GM23338 (cell line): ENCODE results near the gene PLD2.

ENCODE experiments used
- CREB1 ChIP-seq: fragments of 250-450 bp; sonication (Bioruptor Pico); IDR thresholded peaks from 2 replicates; pipeline ENCODE4 v1.5.0; 2020; ENCODE audit warnings: low read depth, mild to moderate bottlenecking, moderate library complexity
- CTCF ChIP-seq, 2 experiments: fragments of 200-600 bp in 1 of 2; sonication (generic) in 1 of 2; conservative IDR thresholded peaks; 2 replicates each; pipeline versions ENCODE4 v1.5.1 to v1.6.1; 2016 to 2017; ENCODE audit warnings: antibody characterized with exemption in 2 of 2, low read depth in 2 of 2, mild to moderate bottlenecking in 2 of 2, moderate library complexity in 1 of 2
- EZH2 ChIP-seq: fragments of 200-600 bp; sonication (generic); IDR thresholded peaks from one replicate; pipeline ENCODE4 v1.8.0; 2017; ENCODE audit warnings: antibody characterized with exemption, mild to moderate bottlenecking, low read depth; ENCODE audit not compliant: unreplicated experiment
- EZH2phosphoT487 ChIP-seq: fragments of 200-600 bp; sonication (generic); IDR thresholded peaks from one replicate; pipeline ENCODE4 v1.8.1; 2018; ENCODE audit warnings: antibody characterized with exemption; ENCODE audit not compliant: unreplicated experiment
- JUNB ChIP-seq: IDR thresholded peaks from one replicate; pipeline ENCODE4 v1.6.1; 2016; ENCODE audit warnings: antibody characterized with exemption; ENCODE audit not compliant: unreplicated experiment
- POLR2AphosphoS5 ChIP-seq: IDR thresholded peaks from 2 replicates; pipeline ENCODE4 v1.6.1; 2016; ENCODE audit warnings: antibody characterized with exemption, low read depth
- REST ChIP-seq: IDR thresholded peaks from one replicate; pipeline ENCODE4 v1.6.1; 2018; ENCODE audit warnings: antibody characterized with exemption; ENCODE audit not compliant: unreplicated experiment
- ZNF114 ChIP-seq: fragments of 250-450 bp; sonication (Bioruptor Pico); IDR thresholded peaks from 2 replicates; pipeline ENCODE4 v1.5.0; 2020; ENCODE audit warnings: mild to moderate bottlenecking, moderate library complexity
- ZNF331 ChIP-seq: fragments of 250-450 bp; sonication (Bioruptor Pico); IDR thresholded peaks from 2 replicates; pipeline ENCODE4 v1.5.0; 2020; ENCODE audit warnings: low read depth, mild to moderate bottlenecking, moderate library complexity

- TF ChIP-seq CTCF (conservative IDR thresholded peaks at IDR 0.05; ENCODE audit: low read depth in 2 of 2) = no peak
- TF ChIP-seq ZNF114 (CRISPR knock-in tag) = no peak
- no peak for TF ChIP-seq CREB1 (CRISPR knock-in tag)
- TF ChIP-seq EZH2 = no peak
- TF ChIP-seq POLR2AphosphoS5 = no peak
- no peak for TF ChIP-seq EZH2phosphoT487
- TF ChIP-seq REST = no peak
- no peak for TF ChIP-seq ZNF331 (CRISPR knock-in tag)
- no peak for TF ChIP-seq JUNB
Observed at GRCh38 chr17:4838309-4838785, 31.4 kb downstream of the PLD2 start.
